SHP77 (cell line): ENCODE results near the gene ZNF586.
"Not testable (repeated sequence)": the region's sequence is repeated elsewhere in the genome, so short reads cannot be mapped to it uniquely, and the experiment has no call there.

Source experiments
- DNase-seq, 2 experiments: peaks; one replicate each; lab custom pipeline; 2025; lab: John Stamatoyannopoulos, UW

ZNF586 gene

GRCh38 chr19:57823155-57823554, 53.7 kb downstream of the ZNF586 start:
- not testable (repeated sequence) for DNase-seq

- not testable (repeated sequence) for DNase-seq
Measured at GRCh38 chr19:57823608-57824007, 54.1 kb downstream of the ZNF586 start.

- DNase-seq = no peak
Measured at GRCh38 chr19:57825511-57825910, 56.0 kb downstream of the ZNF586 start.

GRCh38 chr19:57829316-57829715, 59.8 kb downstream of the ZNF586 start:
- no peak for DNase-seq

GRCh38 chr19:57830071-57830602, 60.7 kb downstream of the ZNF586 start, which contains the start of gene ZNF587B:
ZNF587B (plus strand) TSS chr19:57830299; CDS start chr19:57830529, 230 bp downstream.
- DNase-seq = no peak
